ENCODE data around the gene RBP3. TPM values are rescaled to one million over a fixed set of nuclear protein-coding genes. Genes with fewer than 3 reads are reported as not detected.

The RBP3 gene
- polyA plus RNA-seq, 1 donor, result 0.12 TPM

DNA sequence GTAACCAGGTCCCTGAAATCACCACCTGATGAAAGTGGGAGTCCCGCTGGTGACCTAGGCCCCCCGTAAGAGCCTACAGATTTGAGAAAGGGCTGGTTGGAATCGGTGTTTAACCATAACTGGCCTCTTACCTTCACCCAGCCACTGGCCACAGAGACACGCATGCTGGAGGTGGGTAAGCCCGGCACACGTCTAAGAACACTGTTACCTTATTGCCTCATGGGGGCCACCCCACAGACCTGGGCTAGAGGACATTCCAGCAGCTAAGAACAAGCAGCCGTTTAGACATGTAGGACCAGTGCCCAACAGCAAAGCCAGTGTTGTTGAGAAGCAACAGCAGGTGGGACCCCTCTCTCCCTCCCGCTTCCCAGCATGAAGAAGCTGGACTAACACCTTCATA, 28.4 kb upstream of the RBP3 start:
- no peak for DNase-seq

DNA sequence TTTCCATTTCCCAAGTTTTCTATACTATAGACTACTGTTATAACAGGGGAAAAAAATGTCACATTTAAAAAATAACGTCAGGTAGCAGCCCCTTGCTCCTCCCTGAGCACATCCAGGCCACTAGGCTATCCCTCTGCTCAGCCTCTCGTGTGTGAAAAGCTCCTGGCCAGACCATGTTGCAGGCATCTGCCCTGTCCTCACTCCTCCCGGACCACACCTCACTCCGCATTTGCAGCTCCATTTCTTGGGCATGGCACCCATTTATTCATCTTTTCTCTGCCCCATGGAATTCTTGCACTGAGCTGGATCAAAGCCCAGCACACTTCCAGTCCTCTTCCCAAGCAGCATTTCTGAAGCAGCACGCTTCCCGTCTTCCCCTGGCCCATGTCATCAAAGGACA, 27.4 kb upstream of the RBP3 start:
- no peak for DNase-seq

- no peak for DNase-seq
Observed at GRCh38 chr10:47321521-47322195, 26.5 kb upstream of the RBP3 start.

DNA sequence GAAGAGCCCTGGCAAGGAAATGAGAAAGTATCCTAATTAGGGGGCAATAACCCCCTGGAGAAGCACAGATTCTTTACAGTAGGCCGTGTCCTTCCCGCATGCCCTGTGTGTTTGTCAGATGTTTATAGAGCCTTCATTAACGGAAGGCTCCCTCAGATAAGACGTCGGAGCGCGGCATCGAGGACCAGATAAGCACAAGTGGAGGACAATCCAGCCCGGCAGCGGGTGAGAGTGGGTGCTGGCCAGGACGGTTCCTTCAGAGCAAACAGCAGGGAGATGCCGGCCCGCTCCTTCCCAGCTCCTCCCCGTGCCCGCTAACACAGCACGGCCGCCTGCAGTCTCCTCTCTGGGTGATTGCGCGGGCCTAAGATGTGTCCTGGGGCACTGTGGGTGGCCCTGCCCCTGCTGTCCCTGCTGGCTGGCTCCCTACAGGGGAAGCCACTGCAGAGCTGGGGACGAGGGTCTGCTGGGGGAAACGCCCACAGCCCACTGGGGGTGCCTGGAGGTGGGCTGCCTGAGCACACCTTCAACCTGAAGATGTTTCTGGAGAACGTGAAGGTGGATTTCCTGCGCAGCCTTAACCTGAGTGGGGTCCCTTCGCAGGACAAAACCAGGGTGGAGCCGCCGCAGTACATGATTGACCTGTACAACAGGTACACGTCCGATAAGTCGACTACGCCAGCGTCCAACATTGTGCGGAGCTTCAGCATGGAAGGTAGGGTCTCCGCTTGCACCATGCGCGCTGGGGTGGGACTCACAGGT, 25.7 kb upstream of the RBP3 start, which contains the start of gene GDF2:
Gene GDF2, plus strand, starts transcription at position 155 of the 762 bp plus-strand sequence. Its CDS starts 215 bp downstream, at position 370.
- no peak for DNase-seq

DNA sequence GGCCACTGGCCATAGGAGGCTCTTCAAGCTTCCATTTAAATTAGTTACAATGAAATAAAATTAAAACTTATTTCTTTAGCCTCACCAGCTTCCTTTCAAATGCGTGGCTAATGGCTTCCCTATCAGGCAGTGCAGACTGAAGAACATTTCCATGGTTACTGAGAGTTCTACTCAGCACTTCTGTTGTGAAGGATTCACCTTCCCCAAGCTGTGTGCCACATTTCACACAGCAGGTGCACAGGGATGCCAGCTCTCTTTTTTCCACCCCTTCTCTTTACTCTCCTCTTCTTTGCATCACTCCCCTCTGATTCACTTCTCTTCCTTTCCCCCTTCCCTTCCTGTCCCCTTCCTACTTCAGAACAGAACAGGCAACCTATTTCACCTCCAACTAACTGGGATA, 25.1 kb upstream of the RBP3 start:
- DNase-seq, result no peak

GRCh38 chr10:47323636-47324296, 24.4 kb upstream of the RBP3 start:
- no peak for DNase-seq

DNA sequence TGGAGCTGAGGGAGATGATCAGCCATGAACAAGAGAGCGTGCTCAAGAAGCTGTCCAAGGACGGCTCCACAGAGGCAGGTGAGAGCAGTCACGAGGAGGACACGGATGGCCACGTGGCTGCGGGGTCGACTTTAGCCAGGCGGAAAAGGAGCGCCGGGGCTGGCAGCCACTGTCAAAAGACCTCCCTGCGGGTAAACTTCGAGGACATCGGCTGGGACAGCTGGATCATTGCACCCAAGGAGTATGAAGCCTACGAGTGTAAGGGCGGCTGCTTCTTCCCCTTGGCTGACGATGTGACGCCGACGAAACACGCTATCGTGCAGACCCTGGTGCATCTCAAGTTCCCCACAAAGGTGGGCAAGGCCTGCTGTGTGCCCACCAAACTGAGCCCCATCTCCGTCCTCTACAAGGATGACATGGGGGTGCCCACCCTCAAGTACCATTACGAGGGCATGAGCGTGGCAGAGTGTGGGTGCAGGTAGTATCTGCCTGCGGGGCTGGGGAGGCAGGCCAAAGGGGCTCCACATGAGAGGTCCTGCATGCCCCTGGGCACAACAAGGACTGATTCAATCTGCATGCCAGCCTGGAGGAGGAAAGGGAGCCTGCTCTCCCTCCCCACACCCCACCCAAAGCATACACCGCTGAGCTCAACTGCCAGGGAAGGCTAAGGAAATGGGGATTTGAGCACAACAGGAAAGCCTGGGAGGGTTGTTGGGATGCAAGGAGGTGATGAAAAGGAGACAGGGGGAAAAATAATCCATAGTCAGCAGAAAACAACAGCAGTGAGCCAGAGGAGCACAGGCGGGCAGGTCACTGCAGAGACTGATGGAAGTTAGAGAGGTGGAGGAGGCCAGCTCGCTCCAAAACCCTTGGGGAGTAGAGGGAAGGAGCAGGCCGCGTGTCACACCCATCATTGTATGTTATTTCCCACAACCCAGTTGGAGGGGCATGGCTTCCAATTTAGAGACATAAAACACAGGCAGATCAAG, 22.6 kb upstream of the RBP3 start:
- no peak for DNase-seq

DNA sequence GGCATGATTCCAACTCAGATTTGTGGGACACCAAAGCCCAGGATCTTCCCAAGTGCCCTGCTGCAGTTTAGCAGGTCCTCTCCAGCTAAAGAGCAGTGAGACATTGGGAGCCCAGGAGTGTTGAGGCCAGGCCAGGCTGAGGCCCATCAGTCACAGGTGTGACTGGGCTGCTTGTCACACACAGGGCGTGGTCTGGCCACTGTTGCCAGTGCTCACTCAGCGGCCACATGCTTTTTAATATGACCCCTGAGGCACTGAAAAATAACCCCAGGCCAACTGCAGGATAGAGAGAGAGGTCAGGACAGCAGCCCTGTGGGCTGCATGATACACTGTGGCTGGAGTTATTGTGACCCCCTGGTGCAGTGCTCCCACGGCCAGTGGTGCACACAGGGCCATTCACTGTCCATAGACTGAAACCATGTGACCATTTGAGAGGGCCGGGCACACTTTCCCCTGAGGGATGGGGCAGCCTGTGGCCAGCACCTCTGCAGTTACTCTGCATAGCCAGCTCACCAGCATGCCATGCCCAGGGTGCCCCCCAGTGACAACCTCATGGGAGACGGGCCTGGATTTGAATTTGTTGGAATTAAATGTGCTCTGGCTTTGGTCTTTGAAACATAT, 21.7 kb upstream of the RBP3 start:
- DNase-seq, result no peak

DNA sequence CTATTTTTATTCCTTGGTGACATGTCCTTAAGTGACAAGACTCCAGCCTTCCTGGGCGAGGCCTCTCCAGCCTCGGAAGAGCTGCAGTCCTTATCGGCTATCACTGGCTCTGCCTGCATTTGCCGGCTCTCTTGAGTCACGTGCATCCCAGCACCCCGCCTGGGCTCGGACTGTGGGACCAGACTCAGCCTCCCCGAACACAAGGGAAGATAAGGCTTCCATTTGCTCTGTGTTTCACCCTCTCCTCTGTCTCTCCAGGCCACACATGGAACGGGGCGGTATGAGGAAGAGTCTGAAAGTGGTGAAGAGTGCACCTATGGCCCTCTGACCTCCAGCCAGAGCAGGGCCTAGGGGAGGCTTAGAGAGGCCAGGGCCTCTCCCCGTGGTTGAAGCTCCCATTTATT, 21.2 kb upstream of the RBP3 start:
- DNase-seq, result no peak

DNA sequence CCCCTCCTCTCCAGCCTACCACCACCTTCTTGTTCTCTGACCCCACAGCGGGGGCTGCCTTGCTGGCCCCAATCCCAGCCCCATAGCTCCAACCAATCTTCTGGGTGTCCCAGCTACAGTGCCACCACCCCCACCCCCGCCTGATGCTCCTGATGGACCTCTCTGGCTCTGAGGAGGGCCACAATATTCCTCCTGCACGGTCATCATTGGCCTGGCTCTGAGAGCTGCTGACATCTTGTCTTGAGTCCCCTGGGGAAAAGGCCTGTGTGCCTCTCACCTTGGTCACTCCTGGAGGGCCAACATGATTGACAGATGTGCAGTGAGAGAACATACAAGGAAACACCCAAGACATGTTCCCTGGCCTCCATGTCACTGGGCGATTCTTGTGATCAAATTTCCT, 18.3 kb upstream of the RBP3 start:
- no peak for DNase-seq

- no peak for DNase-seq
Observed at GRCh38 chr10:47330366-47330765, 17.8 kb upstream of the RBP3 start.

DNA sequence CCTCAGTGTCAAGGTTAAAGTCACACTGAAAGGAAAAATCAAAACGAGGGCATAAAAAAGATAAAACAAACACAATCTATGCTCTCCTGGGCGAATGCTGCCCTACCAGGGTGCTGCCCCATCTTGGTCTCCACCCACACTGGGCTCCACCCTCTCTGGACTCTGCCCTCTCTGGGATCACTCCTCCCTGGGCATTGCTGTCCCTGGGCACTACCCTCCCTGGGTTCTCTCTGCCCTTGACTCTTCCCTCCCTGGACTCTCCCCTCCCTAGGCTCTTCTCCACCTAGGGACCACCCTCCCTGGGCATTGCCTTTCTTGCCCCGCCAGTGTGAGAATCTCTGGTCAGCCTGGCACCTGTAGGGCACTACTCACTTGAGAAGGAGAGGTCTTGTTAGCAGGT, 17.4 kb upstream of the RBP3 start:
- DNase-seq, result no peak

- no peak for DNase-seq
Observed at GRCh38 chr10:47331491-47331890, 16.7 kb upstream of the RBP3 start.

- DNase-seq, result no peak
Observed at GRCh38 chr10:47331954-47332353, 16.2 kb upstream of the RBP3 start.

DNA sequence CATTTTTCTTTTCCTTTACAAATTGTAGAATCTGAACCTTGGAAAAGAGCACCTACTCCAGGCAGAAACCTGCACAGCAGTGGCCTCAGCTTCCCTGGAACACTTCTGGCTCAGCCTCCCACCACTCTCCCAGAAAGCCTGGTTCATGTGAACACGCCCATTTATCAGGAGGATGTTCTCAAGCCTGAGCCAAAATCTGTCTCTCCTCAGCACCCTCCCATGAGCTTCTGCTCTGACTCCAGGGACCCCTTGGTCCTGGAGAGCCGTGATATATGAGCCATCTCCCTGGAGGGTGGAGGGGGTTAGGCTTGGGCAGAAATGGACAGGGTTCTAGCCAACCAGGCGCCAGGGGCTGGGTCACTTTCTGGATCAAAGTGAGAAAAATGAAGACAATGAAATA, 15.8 kb upstream of the RBP3 start:
- no peak for DNase-seq

GRCh38 chr10:47332946-47333345, 15.2 kb upstream of the RBP3 start:
- DNase-seq, result no peak

GRCh38 chr10:47333532-47333931, 14.6 kb upstream of the RBP3 start:
- no peak for DNase-seq

GRCh38 chr10:47334466-47335295, 13.5 kb upstream of the RBP3 start:
- DNase-seq, result no peak

DNA sequence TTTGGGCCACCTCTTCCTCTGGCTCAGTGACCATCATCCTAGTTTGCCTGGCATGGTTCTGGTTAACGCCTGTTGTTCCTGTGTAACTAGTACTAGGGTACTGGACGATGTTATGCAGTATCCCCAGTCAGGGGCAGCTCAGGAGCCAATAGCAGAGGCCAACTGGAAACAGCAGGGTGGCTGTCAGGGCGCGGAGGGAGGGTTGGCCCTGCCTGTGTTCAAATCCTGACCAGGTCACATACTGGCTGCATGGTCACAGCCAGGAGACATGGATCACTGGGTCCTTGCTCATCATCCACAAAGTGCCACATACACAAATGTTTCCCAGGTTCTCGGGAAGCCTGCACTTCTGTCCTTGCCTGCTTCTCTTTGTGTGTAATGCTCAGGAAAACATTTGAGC, 12.3 kb upstream of the RBP3 start:
- no peak for DNase-seq

DNA sequence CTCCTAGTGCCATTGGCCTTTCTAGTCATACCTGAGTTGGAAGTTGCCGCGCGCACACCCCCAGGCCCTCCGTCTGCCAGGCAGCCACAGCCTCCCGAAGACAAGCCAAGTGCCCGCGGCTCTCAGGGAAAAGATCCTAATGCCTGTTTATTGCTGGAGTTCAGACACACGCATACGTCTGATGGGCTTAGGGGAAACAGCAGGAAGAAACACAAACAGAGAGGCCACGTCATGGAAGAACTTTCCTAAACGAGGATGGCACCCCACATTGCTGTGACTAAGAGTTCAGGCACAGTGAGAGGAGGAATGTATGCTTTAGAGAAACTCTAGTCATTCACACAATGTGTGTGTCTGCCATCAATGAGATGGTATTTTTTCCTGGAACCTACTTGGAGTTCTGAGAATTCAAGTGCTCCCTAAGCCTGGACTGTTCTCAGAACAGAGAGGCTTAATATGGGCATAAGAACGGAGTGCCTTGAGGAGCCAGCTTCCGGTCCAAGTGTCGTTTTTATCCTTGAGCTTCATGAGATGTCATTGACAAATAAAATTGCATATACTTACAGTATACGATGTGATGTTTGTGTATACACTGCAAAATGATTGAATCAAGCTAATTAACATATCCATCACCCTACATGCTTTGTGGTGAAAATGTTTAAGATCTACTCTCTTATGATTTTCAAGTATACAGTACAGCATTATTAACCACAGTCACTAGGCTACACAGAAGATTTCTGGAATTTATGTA, 11.6 kb upstream of the RBP3 start:
- no peak for DNase-seq
